Measurements from ENCODE around the gene RNF213. TPM values are rescaled to one million over a fixed set of nuclear protein-coding genes. Genes with fewer than 3 reads are reported as not detected.

The RNF213 gene
- total RNA-seq, 2 experiments from 2014 or later, result 787 to 849 TPM

DNA sequence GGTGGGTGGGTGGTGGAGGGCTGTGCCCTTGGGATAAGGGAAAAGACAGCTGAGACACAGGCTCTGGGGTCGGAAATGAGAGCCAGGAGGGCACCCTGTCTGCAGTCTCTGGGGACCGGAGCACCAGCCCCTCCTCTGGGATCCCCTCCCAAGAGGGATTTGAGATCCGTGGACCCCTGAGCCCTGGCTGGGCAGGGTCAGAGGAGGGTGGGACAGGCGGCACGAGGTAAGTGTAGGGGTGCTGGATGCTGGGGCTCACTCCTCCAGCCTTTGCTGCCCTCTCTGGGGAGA lies 40.9 kb upstream of the RNF213 start:
- DNase-seq, result no peak
- peaks cover 30% of the 10 kb centered on the region for H3K36me3 Mint-ChIP-seq (ENCODE audit: low read depth)
- ChIA-PET POLR2A (interaction anchor here (0.7 to 4.0 kb wide), 16 partner anchors 9 to 118 kb away, joined by 3 to 51 read pairs (median 6); partner anchors contain the start of genes GAA and RNF213), CTCF (interaction anchor here (0.6 to 3.0 kb wide), 4 partner anchors 24 to 119 kb away, joined by 3 to 12 read pairs (median 6); partner anchors contain the start of gene GAA)
- peak overlapping the region; percentile 89 for H3K4me3 Mint-ChIP-seq
- H3K27ac Mint-ChIP-seq, result peak overlapping the region; percentile 89
- peaks cover 32% of the 10 kb centered on the region for H3K4me1 Mint-ChIP-seq
- H3K9me3 Mint-ChIP-seq, result no peaks in the 10 kb centered on the region
- peaks cover 1% of the 10 kb centered on the region for H3K27me3 Mint-ChIP-seq

DNA sequence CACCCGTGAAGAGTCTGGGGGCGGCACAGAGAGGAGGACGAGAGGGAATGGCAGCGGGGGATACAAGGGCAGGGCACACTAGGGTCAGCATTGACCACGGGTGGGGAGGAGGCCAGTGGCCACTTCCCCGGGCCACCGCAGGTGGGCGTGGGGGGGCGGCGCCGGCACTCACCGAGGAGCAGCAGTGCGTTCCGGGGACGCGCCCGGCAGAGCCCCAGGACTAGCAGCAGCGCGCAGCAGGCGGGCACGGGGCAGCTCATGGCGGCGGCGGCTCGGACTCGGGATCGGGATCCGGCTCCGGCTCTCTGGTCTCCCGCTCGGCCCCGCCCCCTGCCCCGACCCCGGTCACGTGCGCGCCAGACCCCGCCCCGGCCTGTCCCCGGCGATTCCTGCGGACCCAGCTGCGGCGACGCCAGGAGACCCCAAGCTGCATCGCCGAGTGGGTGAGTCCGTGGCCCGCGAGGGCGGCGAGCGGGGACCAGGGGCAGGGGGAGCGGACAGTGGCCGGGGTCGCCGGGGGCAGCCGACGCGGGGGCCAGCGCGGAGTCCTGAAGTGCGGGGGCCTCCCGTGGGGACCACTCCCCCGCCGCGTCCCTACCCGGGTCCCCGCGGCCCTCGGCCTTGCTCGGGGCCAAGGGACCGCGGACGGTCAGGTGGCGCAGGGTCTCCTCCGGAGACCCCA lies 40.5 kb upstream of the RNF213 start, which contains the start of the genes SGSH and SLC26A11:
SGSH (minus strand) TSS at position 280 of the 682 bp plus-strand sequence; CDS start at position 260, 20 bp downstream.
SLC26A11 (plus strand) TSS at position 374 of the 682 bp plus-strand sequence. CDS start 1,134 bp downstream, outside the sequence.
- H3K9me3 Mint-ChIP-seq, result no peaks in the 10 kb centered on the region
- H3K27me3 Mint-ChIP-seq, result peaks cover 1% of the 10 kb centered on the region
- peak; percentile 69 for DNase-seq
- H3K36me3 Mint-ChIP-seq (ENCODE audit: low read depth), result peaks cover 30% of the 10 kb centered on the region
- POLR2A ChIA-PET, result interaction anchor here (0.7 to 4.0 kb wide), 14 partner anchors 8 to 119 kb away, joined by 3 to 51 read pairs (median 7); partner anchors contain the start of genes GAA and RNF213
- CTCF ChIA-PET, result interaction anchor here (3.0 kb wide), 1 partner anchor 34 kb away, joined by 12 read pairs; no protein-coding TSS in a partner anchor
- peak within 1 kb of the TSS; percentile 89 for H3K27ac Mint-ChIP-seq
- H3K4me1 Mint-ChIP-seq, result peaks cover 32% of the 10 kb centered on the region
- peak within 1 kb of the TSS; percentile 89 for H3K4me3 Mint-ChIP-seq

DNA sequence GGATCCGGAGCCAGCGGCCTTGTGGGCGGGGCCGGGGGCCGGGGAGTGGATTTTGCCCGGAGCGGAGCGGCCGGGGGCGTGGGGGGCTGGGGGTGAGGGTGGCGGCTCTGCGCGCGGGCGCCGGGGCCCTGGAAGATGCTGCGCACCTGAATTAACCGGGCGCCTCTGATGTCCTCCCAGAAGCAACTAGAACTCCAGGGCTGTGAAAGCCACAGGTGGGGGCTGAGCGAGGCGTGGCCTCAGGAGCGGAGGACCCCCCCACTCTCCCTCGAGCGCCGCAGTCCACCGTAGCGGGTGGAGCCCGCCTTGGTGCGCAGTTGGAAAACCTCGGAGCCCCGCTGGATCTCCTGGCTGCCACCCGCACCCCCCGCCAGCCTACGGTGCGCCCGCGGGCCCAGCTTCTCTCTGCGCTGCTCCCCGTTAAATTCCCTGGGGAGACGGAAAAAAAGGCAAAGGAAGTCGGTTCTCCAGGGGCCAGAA lies 39.9 kb upstream of the RNF213 start:
- H3K27me3 Mint-ChIP-seq, result peaks cover 1% of the 10 kb centered on the region
- peak overlapping the region; percentile 71 for H3K4me3 Mint-ChIP-seq
- H3K27ac Mint-ChIP-seq, result no peak overlapping the region
- CTCF ChIA-PET, result interaction anchor here (3.0 kb wide), 1 partner anchor 33 kb away, joined by 12 read pairs; no protein-coding TSS in a partner anchor
- POLR2A ChIA-PET, result interaction anchor here (1.9 to 4.0 kb wide), 6 partner anchors 9 to 75 kb away, joined by 8 to 51 read pairs (median 28); partner anchors contain the start of gene RNF213
- H3K4me1 Mint-ChIP-seq, result peaks cover 32% of the 10 kb centered on the region
- no peak for DNase-seq
- H3K9me3 Mint-ChIP-seq, result no peaks in the 10 kb centered on the region
- H3K36me3 Mint-ChIP-seq (ENCODE audit: low read depth), result peaks cover 30% of the 10 kb centered on the region

DNA sequence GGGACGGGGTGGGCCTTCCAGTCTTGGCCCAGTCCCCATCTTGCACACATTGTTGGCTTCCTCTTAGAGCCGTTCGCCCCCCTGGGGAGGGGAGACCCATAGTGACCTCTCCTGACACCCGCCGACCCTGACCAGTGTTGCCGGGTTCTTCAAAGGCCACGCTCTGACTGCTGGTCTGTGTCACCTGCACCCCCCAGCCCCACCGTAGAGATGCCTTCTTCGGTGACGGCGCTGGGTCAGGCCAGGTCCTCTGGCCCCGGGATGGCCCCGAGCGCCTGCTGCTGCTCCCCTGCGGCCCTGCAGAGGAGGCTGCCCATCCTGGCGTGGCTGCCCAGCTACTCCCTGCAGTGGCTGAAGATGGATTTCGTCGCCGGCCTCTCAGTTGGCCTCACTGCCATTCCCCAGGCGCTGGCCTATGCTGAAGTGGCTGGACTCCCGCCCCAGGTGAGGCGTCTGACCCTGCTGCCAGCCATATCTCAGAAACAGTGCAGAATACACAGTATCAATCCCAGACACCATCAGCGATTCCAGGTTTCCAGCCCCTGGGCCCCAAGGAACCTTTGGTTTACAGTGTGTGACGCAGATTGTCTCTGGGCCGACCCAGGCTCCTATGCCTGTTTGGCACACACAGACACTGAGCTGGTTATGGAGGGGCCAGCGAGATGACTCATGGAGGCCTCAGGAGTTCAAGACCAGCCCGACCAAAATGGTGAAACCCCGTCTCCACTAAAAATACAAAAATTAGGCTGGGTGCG lies 39.1 kb upstream of the RNF213 start:
- peaks cover 1% of the 10 kb centered on the region for H3K27me3 Mint-ChIP-seq
- CTCF ChIA-PET, result no interaction called here
- H3K4me3 Mint-ChIP-seq, result peak overlapping the region; percentile 71
- peaks cover 32% of the 10 kb centered on the region for H3K4me1 Mint-ChIP-seq
- POLR2A ChIA-PET, result interaction anchor here (1.0 to 4.0 kb wide), 2 partner anchors 45 to 76 kb away, joined by 3 to 32 read pairs; no protein-coding TSS in a partner anchor
- no peaks in the 10 kb centered on the region for H3K9me3 Mint-ChIP-seq
- peaks cover 25% of the 10 kb centered on the region for H3K36me3 Mint-ChIP-seq (ENCODE audit: low read depth)
- peak overlapping the region; percentile 44 for H3K27ac Mint-ChIP-seq
- DNase-seq, result no peak

DNA sequence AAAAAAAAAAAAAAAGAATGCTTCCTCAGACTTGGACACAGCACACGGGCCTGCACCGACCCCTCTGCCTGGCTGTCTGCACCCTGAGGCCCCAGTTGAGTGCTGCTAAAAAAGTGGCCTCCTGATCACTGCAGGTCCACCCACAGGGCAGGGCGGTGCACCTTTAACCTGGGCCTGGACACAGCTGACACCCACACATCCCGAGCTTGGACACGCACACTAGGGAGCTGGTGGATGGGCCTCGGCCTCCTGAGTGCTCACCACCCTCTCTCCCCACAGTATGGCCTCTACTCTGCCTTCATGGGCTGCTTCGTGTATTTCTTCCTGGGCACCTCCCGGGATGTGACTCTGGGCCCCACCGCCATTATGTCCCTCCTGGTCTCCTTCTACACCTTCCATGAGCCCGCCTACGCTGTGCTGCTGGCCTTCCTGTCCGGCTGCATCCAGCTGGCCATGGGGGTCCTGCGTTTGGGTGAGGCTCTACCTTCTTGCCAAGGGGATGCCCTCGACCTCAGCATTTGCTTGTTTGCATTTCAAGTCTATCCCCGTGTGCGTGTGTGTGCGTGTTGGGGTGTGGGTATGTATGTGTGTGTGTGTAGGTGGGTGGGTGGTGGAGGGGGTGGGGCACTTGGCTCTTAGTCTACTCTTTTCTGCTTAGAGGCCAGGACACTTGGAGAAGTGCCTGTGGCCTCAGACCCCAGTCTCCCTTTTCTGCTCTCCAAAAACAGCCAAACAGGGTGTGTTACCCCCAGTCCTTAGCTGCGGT lies 38.1 kb upstream of the RNF213 start:
- Mint-ChIP-seq H3K36me3 (ENCODE audit: low read depth) (peaks cover 17% of the 10 kb centered on the region), H3K27ac (no peak overlapping the region), H3K27me3 (peaks cover 1% of the 10 kb centered on the region), H3K4me3 (no peak overlapping the region), H3K9me3 (no peaks in the 10 kb centered on the region), H3K4me1 (peaks cover 29% of the 10 kb centered on the region)
- DNase-seq, result no peak
- POLR2A ChIA-PET, result interaction anchor here (1.0 kb wide), 1 partner anchor 77 kb away, joined by 3 read pairs; no protein-coding TSS in a partner anchor
- CTCF ChIA-PET, result no interaction called here

DNA sequence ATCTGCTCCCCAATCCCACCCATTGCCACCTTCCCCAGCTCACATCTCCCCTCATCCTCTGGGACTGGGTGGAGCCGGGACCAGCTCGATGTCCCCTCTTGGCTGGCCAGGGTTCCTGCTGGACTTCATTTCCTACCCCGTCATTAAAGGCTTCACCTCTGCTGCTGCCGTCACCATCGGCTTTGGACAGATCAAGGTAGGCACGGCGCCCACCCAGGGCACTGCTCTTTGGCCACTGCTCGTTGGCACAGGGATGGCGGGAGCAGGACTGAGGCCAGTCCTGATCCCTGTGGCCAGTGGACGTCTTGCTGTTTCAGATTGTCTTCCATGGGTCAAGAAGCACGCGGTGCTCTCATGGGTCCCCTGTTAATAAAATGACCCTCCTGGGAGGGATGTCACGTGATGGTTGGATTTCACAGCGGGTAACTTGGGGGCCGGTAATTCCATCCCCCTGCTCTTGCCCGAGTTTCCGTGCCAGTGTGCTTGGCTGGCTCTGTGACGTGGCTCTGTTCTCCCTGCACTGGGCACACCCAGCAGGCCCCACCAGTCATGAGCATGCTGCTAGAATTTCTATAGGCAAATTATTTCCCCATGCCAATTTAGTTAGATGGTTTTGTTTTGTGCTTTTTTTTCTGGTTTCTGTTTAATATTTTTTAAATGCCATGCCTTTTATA lies 37.4 kb upstream of the RNF213 start:
- ChIA-PET CTCF (no interaction called here), POLR2A (no interaction called here)
- no peak overlapping the region for H3K4me3 Mint-ChIP-seq
- DNase-seq, result no peak
- H3K27ac Mint-ChIP-seq, result no peak overlapping the region
- H3K4me1 Mint-ChIP-seq, result peaks cover 23% of the 10 kb centered on the region
- H3K36me3 Mint-ChIP-seq (ENCODE audit: low read depth), result peaks cover 15% of the 10 kb centered on the region
- H3K9me3 Mint-ChIP-seq, result no peaks in the 10 kb centered on the region
- H3K27me3 Mint-ChIP-seq, result peaks cover 1% of the 10 kb centered on the region

DNA sequence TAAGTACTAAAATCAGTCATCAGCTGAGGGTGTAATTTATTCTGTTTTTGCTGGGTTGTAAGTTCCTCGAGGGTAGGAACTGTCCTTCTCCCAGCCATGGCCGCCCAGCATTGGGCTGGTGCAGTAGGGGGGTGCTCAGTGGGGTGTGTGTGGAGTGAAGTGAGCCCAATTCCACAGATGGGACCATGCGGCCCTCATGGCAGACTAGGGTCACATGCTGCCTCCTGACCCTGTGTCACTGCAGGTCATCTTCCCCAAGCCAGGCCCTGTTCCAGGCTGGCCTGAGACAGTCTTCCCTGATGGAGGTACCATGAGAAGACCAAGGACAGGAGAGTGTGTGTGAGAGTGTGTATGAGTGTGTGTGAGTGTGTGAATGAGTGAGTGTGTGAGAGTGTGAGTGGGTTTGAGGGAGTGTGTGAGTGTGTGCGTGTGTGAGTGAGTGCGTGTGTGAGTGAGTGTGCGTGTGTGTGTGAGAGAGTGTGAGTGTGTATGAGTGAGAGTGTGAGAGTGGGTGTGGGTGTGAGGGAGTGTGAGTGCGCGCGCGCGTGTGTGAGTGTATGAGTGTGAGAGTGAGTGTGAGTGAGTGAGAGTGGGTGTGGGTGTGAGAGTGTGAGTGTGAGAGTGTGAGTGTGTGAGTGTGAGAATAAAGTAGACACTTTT lies 36.7 kb upstream of the RNF213 start:
- H3K27me3 Mint-ChIP-seq, result peaks cover 1% of the 10 kb centered on the region
- H3K27ac Mint-ChIP-seq, result no peak overlapping the region
- CTCF ChIA-PET, result no interaction called here

DNA sequence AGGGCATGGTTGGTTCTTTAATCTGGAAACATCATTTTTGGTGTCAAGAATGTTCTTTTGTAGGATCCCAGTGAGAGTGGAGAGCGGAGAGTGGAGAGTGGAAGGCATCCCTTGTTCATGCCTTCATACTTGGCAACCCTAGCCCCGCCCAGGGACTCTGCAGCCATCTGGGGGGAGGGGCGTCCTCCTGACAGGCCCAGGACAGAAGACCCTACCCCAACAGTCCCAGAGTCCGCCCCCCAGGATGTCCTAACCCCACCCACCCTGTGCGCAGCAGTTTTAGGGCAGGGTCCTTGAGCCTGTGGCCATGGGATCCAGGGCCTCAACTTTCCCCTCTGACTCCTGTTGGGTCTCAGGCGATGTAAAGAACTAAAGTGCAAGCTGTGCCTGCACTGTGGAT lies 36.0 kb upstream of the RNF213 start:
- POLR2A ChIA-PET, result no interaction called here
- Mint-ChIP-seq H3K4me3 (no peak overlapping the region), H3K9me3 (no peaks in the 10 kb centered on the region), H3K36me3 (ENCODE audit: low read depth) (peaks cover 10% of the 10 kb centered on the region), H3K27me3 (peaks cover 1% of the 10 kb centered on the region), H3K4me1 (peaks cover 10% of the 10 kb centered on the region), H3K27ac (no peak overlapping the region)
- CTCF ChIA-PET, result no interaction called here
- DNase-seq, result no peak

More for the DNA sequence above, 36.7 kb upstream of the RNF213 start:
- Mint-ChIP-seq H3K36me3 (ENCODE audit: low read depth) (peaks cover 14% of the 10 kb centered on the region), H3K9me3 (no peaks in the 10 kb centered on the region), H3K4me3 (no peak overlapping the region), H3K4me1 (peaks cover 16% of the 10 kb centered on the region)
- POLR2A ChIA-PET, result no interaction called here
- no peak for DNase-seq

DNA sequence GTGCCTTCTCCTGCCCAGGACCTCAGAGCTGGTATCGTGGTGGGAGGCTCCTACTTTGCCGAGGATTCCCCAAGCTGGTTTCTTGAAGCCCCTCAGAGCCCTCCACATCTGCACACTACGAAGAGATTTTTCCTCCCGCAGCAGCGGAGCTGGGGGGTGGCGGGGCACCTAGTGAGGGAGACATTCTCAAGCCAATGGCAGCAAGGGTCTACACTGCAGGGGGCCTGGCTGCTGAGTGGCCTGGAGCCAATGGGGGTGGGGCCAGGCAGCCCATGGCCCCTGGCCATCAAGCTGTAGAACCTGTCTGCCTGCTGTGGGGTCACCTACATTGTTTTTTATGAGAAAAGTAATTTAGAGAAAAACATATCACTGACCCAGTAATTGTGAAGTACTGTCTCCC lies 35.4 kb upstream of the RNF213 start:
- Mint-ChIP-seq H3K9me3 (no peaks in the 10 kb centered on the region), H3K4me3 (no peak overlapping the region), H3K27ac (no peak overlapping the region), H3K27me3 (peaks cover 1% of the 10 kb centered on the region), H3K4me1 (peaks cover 8% of the 10 kb centered on the region), H3K36me3 (ENCODE audit: low read depth) (peaks cover 10% of the 10 kb centered on the region)
- POLR2A ChIA-PET, result interaction anchor here (0.9 to 1.9 kb wide), 3 partner anchors 39 to 79 kb away, joined by 3 to 5 read pairs (median 5); no protein-coding TSS in a partner anchor
- DNase-seq, result no peak
- CTCF ChIA-PET, result interaction anchor here (1.4 kb wide), 1 partner anchor 29 kb away, joined by 5 read pairs; no protein-coding TSS in a partner anchor

DNA sequence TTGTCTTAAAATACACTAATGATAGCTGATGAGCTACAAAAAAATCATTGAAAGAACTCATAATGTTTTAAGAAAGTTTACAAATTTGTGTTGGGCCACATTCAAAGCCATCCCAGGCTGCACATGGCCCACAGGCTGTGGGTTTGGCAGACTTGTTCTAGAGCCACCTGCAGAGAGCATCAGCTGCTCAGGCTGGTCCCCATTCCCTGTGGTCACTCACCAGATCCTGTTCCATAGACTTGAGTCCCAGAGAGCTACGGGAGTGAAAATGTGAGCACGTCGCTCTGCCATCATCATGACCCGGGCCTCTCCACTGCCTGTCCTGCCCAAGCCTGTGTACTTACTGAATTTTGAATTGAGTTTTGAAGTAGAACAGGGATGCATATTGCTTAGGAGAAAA lies 33.5 kb upstream of the RNF213 start:
- POLR2A ChIA-PET, result interaction anchor here (1.3 to 1.9 kb wide), 2 partner anchors 10 to 46 kb away, joined by 5 to 7 read pairs; no protein-coding TSS in a partner anchor
- Mint-ChIP-seq H3K4me1 (peaks cover 6% of the 10 kb centered on the region), H3K9me3 (peaks cover 3% of the 10 kb centered on the region), H3K4me3 (no peak overlapping the region), H3K27me3 (no peaks in the 10 kb centered on the region), H3K27ac (no peak overlapping the region), H3K36me3 (ENCODE audit: low read depth) (peaks cover 21% of the 10 kb centered on the region)
- DNase-seq, result no peak
- CTCF ChIA-PET, result interaction anchor here (1.1 kb wide), 1 partner anchor 218 kb away, joined by 3 read pairs; no protein-coding TSS in a partner anchor

DNA sequence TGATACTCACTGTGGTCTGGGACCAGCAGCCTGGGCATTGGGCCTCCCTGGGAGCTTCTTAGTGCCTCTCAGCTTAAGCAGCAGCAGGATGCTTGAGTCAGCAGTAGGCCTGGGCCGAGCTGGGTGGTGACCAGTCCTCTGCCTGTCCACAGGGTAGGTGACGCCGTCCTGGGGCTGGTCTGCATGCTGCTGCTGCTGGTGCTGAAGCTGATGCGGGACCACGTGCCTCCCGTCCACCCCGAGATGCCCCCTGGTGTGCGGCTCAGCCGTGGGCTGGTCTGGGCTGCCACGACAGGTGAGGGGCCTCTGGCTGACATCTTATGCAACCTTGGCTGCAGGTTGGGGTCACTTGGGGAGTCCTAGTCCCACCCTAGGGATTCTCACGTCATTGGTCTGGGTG lies 33.0 kb upstream of the RNF213 start:
- H3K4me3 Mint-ChIP-seq, result no peak overlapping the region
- ChIA-PET POLR2A (interaction anchor here (1.3 kb wide), 1 partner anchor 10 kb away, joined by 7 read pairs; no protein-coding TSS in a partner anchor), CTCF (interaction anchor here (1.1 kb wide), 1 partner anchor 219 kb away, joined by 3 read pairs; no protein-coding TSS in a partner anchor)
- peaks cover 26% of the 10 kb centered on the region for H3K36me3 Mint-ChIP-seq (ENCODE audit: low read depth)
- no peaks in the 10 kb centered on the region for H3K27me3 Mint-ChIP-seq
- H3K4me1 Mint-ChIP-seq, result peaks cover 6% of the 10 kb centered on the region
- DNase-seq, result no peak
- no peak overlapping the region for H3K27ac Mint-ChIP-seq
- peaks cover 7% of the 10 kb centered on the region for H3K9me3 Mint-ChIP-seq

Measured in activated CD4-positive, alpha-beta memory T cell treated with anti-CD3 and anti-CD28 coated beads, Interleukin-2, amount 10 ng/mL, durations not matched to agents 7 days and 5 days (primary cell).